HFF-Myc (cell line): Measurements from ENCODE around the gene ARID3B.
"Not testable (repeated sequence)": the region's sequence is repeated elsewhere in the genome, so short reads cannot be mapped to it uniquely, and the experiment has no call there.

Experiments
- DNase-seq: peaks from one replicate; pipeline ENCODE4 v3.0.0-alpha.2; 2011; ENCODE audit warnings: low read depth; ENCODE audit errors: extremely low read depth
- H3K4me3 ChIP-seq: replicated peaks from 2 replicates; pipeline ENCODE4 v1.5.1; 2011; ENCODE audit warnings: low read depth, mild to moderate bottlenecking, control low read depth, low read length
- CTCF ChIP-seq: IDR thresholded peaks from 2 replicates; pipeline ENCODE4 v1.5.1; 2012; ENCODE audit warnings: mild to moderate bottlenecking, low read depth, low read length, control low read depth; ENCODE audit errors: missing control alignments

Gene ARID3B

GRCh38 chr15:74628949-74629348, 87.9 kb downstream of the ARID3B start:
- no peak for DNase-seq
- no peak overlapping the region for H3K4me3 ChIP-seq
- no peak for TF ChIP-seq CTCF

GRCh38 chr15:74629696-74630095, 88.7 kb downstream of the ARID3B start:
- DNase-seq, H3K4me3 ChIP-seq: not testable (repeated sequence)

- peak; percentile 25 for TF ChIP-seq CTCF
- H3K4me3 ChIP-seq: no peak overlapping the region
- DNase-seq: no peak
Measured at GRCh38 chr15:74630284-74631086, 89.5 kb downstream of the ARID3B start.

- no peak overlapping the region for H3K4me3 ChIP-seq
- no peak for TF ChIP-seq CTCF
- DNase-seq: no peak
Measured at GRCh38 chr15:74631087-74631385, 90.0 kb downstream of the ARID3B start.

GRCh38 chr15:74631408-74631807, 90.4 kb downstream of the ARID3B start:
- TF ChIP-seq CTCF: no peak
- DNase-seq: no peak

GRCh38 chr15:74631935-74632560, 91.0 kb downstream of the ARID3B start:
- TF ChIP-seq CTCF: peak; percentile 98
- no peak overlapping the region for H3K4me3 ChIP-seq
- DNase-seq: no peak

More at GRCh38 chr15:74631408-74631807, 90.4 kb downstream of the ARID3B start:
- H3K4me3 ChIP-seq: no peak overlapping the region

- no peak overlapping the region for H3K4me3 ChIP-seq
- DNase-seq: no peak
- no peak for TF ChIP-seq CTCF
Measured at GRCh38 chr15:74632601-74633000, 91.6 kb downstream of the ARID3B start.
